K562 (cell line): Measurements from ENCODE around the gene CRYZL1. TPM values are rescaled to one million over a fixed set of nuclear protein-coding genes. Genes with fewer than 3 reads are reported as not detected.
A peak's percentile ranks its signal among the peaks of the same experiment; 100 is the strongest.

Experiments used
- CEBPZ ChIP-seq: fragments of 150-350 bp; IDR thresholded peaks from 2 replicates; pipeline ENCODE4 v1.6.1; 2014; ENCODE audit warnings: low read depth, mild to moderate bottlenecking, low read length, borderline replicate concordance
- E2F1 ChIP-seq: sonication (generic); formaldehyde crosslinking; IDR thresholded peaks from 2 replicates; pipeline ENCODE4 v1.8.1; 2023; ENCODE audit warnings: mild to moderate bottlenecking, missing genetic modification reagents, moderate library complexity
- HDAC6 ChIP-seq: IDR thresholded peaks from 2 replicates; pipeline ENCODE4 v1.6.1; 2012; ENCODE audit warnings: low read depth, mild to moderate bottlenecking, control low read depth, inconsistent platforms, low read length, moderate library complexity
- HDGF ChIP-seq: fragments of 450-650 bp; IDR thresholded peaks from 2 replicates; pipeline ENCODE4 v1.6.1; 2016
- KAT7 ChIP-seq: sonication (generic); formaldehyde crosslinking; IDR thresholded peaks from 2 replicates; pipeline ENCODE4 v1.8.0; 2022; ENCODE audit warnings: missing genetic modification reagents, mild to moderate bottlenecking, borderline replicate concordance
- MAFG ChIP-seq: fragments of 450-650 bp; conservative IDR thresholded peaks from 2 replicates; pipeline ENCODE4 v1.6.1; 2016; ENCODE audit warnings: missing genetic modification characterization, missing compliant biosample characterization
- MBD2 ChIP-seq: sonication (generic); IDR thresholded peaks from 2 replicates; pipeline ENCODE4 v1.6.1; 2016; ENCODE audit warnings: low read depth, borderline replicate concordance
- MTA3 ChIP-seq: fragments of 450-650 bp; formaldehyde crosslinking; IDR thresholded peaks from 2 replicates; pipeline ENCODE4 v1.6.1; 2017; ENCODE audit warnings: mild to moderate bottlenecking, borderline replicate concordance
- NBN ChIP-seq: fragments of 450-650 bp; IDR thresholded peaks from 2 replicates; pipeline ENCODE4 v1.6.1; 2016; ENCODE audit warnings: low read depth, mild to moderate bottlenecking
- NCOA1 ChIP-seq: fragments of 450-650 bp; IDR thresholded peaks from 2 replicates; pipeline ENCODE4 v1.6.1; 2016; ENCODE audit warnings: low read depth
- NR1H2 ChIP-seq: sonication (generic); formaldehyde crosslinking; IDR thresholded peaks from 2 replicates; pipeline ENCODE4 v1.4.0; 2020; ENCODE audit warnings: mild to moderate bottlenecking, missing genetic modification reagents
- OTX1 ChIP-seq: fragments of 450-650 bp; formaldehyde crosslinking; IDR thresholded peaks from 2 replicates; pipeline ENCODE4 v1.4.0; 2022; ENCODE audit warnings: mild to moderate bottlenecking
- RBFOX2 ChIP-seq: fragments of 200-400 bp; formaldehyde crosslinking; IDR thresholded peaks from 2 replicates; pipeline ENCODE4 v1.6.1; 2017; ENCODE audit warnings: low read depth, mild to moderate bottlenecking, low read length, moderate library complexity
- SMARCC2 ChIP-seq: fragments of 450-650 bp; IDR thresholded peaks from 2 replicates; pipeline ENCODE4 v1.6.1; 2017; ENCODE audit warnings: antibody characterized with exemption, moderate library complexity, mild to moderate bottlenecking, low read depth
- SP1 ChIP-seq: sonication (generic); formaldehyde crosslinking; IDR thresholded peaks from 2 replicates; pipeline ENCODE4 v1.8.1; 2022; ENCODE audit warnings: mild to moderate bottlenecking, missing genetic modification reagents
- TCF7L2 ChIP-seq: fragments of 150-350 bp; IDR thresholded peaks from 2 replicates; pipeline ENCODE4 v1.6.1; 2016; ENCODE audit warnings: low read depth, mild to moderate bottlenecking, low read length, moderate library complexity
- ZFP1 ChIP-seq: fragments of 450-650 bp; formaldehyde crosslinking; IDR thresholded peaks from 2 replicates; pipeline ENCODE4 v1.4.0; 2020; ENCODE audit warnings: mild to moderate bottlenecking, mixed read lengths
- ZFPM2 ChIP-seq: fragments of 250-450 bp; sonication (Bioruptor Pico); IDR thresholded peaks from 2 replicates; pipeline ENCODE4 v1.5.1; 2022; ENCODE audit warnings: mild to moderate bottlenecking
- ZNF592 ChIP-seq: fragments of 450-650 bp; IDR thresholded peaks from 2 replicates; pipeline ENCODE4 v1.6.1; 2017; ENCODE audit warnings: antibody characterized with exemption, mild to moderate bottlenecking
- polyA plus RNA-seq, 8 experiments: library from polyadenylated mRNA; depleted of rRNA in 4 of 8; stranded (reverse) in 5 of 8; unstranded in 3 of 8; fragments of >200 nt; fragmentation: Nextera tagmentation in 2 of 8; fragmentation: Illumina TruSeq in 1 of 8; extraction: Ambion mirVana in 2 of 8; extraction: Trizol in 1 of 8; gene quantifications; 2 replicates each; pipeline versions ENCODE4 v1.2.1 to v1.2.3, GENCODE V29; 2011 to 2014; ENCODE audit warnings: inconsistent platforms in 1 of 8, missing spikeins in 1 of 8
- total RNA-seq, 7 experiments: library from RNA; depleted of rRNA in 6 of 7; stranded (reverse); fragments of >200 nt in 6 of 7; fragmentation: Illumina TruSeq in 2 of 7; extraction: Trizol in 2 of 7; gene quantifications; 2 replicates each; pipeline versions ENCODE4 v1.2.1 to v1.2.3, GENCODE V29; 2011 to 2021; ENCODE audit warnings: low replicate concordance in 1 of 7

Gene CRYZL1
- total and polyA plus RNA-seq, 9 of the 15 experiments (the other 6 are each of a cell fraction or from before 2014, with no cell fraction given): 19.9 to 98.2 (median 39.2) TPM

- TF ChIP-seq MTA3: peak; percentile 78
- peak; percentile 77; the same call in 1 of the 2 replicates for TF ChIP-seq MBD2
- TF ChIP-seq HDAC6: no peak
- no peak; the same call in none of the 2 replicates for TF ChIP-seq E2F1 (CRISPR knock-in tag)
- TF ChIP-seq ZNF592: peak; percentile 52; the same call in 1 of the 2 replicates
- TF ChIP-seq NCOA1: 0 out of 2 replicates have a peak, but pooled peaks have one; percentile 14
- no peak for TF ChIP-seq OTX1 (CRISPR knock-in tag)
- TF ChIP-seq MAFG (tag): no peak
- no peak for TF ChIP-seq ZFPM2 (CRISPR knock-in tag)
- peak; percentile 29; the same call in 1 of the 2 replicates for TF ChIP-seq NR1H2 (CRISPR knock-in tag)
- peak; percentile 94 for TF ChIP-seq RBFOX2
- peak; percentile 91; the same call in 1 of the 2 replicates for TF ChIP-seq KAT7 (CRISPR knock-in tag)
- no peak for TF ChIP-seq CEBPZ
- TF ChIP-seq HDGF: no peak
- TF ChIP-seq ZFP1: no peak
- no peak; the same call in 1 of the 2 replicates for TF ChIP-seq SMARCC2
- TF ChIP-seq SP1 (CRISPR knock-in tag): no peak
- TF ChIP-seq NBN: no peak; the same call in 1 of the 2 replicates
- no peak for TF ChIP-seq TCF7L2
These were observed 99.5 kb downstream of the CRYZL1 start, which contains the start of gene GART (continued) for GRCh38 chr21:33541756-33542639.
